Measurements from ENCODE around the gene AUTS2.

Gene AUTS2

DNA sequence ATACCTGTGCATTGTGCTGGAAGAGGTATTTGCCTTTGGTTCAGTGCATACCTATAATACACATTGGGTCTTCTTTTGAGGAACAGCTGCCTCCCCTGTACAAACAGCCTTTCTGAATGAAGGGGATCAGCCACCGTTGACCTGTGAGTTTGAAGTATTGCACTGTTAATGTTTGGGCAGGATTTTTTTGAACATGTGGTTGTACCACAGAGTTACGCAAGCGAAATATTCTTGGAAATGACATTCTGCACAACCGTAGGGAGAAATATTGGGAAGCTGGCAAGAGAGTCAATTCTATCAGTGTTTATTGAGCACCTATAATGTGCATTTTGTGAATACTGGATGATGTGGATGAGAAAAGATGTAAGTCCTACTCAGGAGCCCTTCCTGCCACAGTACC lies 270.6 kb downstream of the AUTS2 start:
- TF ChIP-seq, protein P1, sequence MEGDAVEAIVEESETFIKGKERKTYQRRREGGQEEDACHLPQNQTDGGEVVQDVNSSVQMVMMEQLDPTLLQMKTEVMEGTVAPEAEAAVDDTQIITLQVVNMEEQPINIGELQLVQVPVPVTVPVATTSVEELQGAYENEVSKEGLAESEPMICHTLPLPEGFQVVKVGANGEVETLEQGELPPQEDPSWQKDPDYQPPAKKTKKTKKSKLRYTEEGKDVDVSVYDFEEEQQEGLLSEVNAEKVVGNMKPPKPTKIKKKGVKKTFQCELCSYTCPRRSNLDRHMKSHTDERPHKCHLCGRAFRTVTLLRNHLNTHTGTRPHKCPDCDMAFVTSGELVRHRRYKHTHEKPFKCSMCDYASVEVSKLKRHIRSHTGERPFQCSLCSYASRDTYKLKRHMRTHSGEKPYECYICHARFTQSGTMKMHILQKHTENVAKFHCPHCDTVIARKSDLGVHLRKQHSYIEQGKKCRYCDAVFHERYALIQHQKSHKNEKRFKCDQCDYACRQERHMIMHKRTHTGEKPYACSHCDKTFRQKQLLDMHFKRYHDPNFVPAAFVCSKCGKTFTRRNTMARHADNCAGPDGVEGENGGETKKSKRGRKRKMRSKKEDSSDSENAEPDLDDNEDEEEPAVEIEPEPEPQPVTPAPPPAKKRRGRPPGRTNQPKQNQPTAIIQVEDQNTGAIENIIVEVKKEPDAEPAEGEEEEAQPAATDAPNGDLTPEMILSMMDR (IDR thresholded peaks at IDR 0.05; ENCODE audit: borderline replicate concordance, insufficient read depth, low read depth, low read length) = no peak
- H3K4me3 ChIP-seq (ENCODE audit: low read depth, low read length) = no peak overlapping the region

DNA sequence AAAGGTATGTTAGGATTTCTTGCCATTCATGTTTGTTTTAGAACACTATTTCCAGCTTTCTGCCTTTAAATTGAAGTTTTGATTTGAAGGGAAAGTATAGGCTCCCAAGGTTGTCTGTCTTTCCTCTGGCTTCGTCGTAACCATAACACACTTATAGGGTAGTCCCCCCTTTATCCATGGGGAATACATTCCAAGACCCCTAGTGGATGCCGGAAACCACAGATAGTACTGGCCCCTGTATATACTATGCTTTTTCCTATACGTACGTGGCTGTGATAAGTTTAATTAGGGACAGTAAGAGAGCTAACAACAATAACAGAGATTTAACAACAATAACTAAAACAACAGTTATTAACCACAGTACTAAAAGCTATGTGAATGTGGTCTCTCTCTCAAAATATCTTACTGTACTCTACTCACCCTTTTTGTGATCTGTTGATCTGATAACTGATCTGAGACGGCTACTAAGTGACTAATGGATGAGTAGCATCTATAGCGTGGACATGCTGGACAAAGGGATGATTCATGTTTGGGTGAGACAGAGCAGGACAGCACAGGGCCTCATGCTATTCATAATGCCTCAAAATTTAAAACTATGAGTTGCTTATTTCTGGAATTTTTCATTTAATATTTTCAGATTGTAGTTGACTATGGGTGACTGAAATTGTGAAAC lies 273.1 kb downstream of the AUTS2 start:
- no peak overlapping the region for H3K4me3 ChIP-seq (ENCODE audit: low read depth, low read length)
- TF ChIP-seq, protein P1 (IDR thresholded peaks at IDR 0.05; ENCODE audit: borderline replicate concordance, insufficient read depth, low read depth, low read length) = no peak

DNA sequence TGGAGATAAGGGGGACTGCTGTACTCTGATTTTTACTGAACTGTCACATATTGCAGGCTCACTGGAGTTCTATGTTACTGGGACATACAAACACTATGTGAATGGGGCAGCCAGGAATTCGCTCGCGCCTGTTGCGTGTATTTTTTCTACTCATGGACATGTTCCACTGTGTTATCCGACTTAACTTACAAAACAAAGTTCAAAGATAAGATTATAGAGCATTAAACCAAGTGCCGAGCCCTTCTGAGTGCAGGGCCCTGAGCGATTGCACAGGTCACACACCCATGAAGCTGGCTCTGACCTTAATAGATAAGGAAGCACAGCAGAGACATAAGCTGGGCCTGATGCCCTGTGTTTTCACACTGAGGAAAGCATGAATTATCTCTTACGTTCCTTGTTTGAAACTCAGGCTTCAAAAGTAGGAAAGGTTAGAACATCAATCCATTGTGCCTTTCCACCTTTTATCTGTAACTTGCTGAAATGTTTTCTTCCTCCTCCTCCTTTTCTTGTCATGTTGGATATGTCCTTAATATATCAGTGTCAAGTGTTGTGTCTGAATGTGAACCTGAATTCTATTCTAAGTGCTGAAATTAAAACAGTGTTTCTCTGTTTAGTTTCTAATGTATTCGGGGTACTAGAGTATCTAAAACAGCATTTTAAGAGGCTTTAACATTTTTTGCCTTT lies 273.8 kb downstream of the AUTS2 start:
- no peak overlapping the region for H3K4me3 ChIP-seq (ENCODE audit: low read depth, low read length)

DNA sequence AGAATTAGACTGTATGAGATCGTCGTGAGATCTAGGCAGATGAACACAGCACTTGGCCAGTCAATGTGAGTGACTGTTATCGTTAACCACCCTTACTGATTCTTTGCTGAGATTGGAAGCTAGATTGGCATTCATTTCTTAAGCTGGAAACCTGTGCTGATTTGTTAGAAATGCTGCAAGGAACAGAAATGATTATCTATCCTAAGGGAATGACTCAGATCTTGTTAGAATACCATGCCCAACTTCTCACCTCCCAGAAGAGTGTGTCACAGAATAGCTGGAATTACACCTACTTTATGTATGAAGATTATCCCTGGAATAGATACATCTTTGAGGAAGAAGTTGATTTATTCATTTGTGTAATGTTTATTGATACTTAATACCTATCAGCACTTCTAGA lies 275.2 kb downstream of the AUTS2 start:
- TF ChIP-seq, protein P1 (IDR thresholded peaks at IDR 0.05; ENCODE audit: borderline replicate concordance, insufficient read depth, low read depth, low read length) = no peak
- H3K4me3 ChIP-seq (ENCODE audit: low read depth, low read length) = no peak overlapping the region

More for the DNA sequence above, 273.8 kb downstream of the AUTS2 start:
- TF ChIP-seq, protein P1 (IDR thresholded peaks at IDR 0.05; ENCODE audit: borderline replicate concordance, insufficient read depth, low read depth, low read length) = no peak

DNA sequence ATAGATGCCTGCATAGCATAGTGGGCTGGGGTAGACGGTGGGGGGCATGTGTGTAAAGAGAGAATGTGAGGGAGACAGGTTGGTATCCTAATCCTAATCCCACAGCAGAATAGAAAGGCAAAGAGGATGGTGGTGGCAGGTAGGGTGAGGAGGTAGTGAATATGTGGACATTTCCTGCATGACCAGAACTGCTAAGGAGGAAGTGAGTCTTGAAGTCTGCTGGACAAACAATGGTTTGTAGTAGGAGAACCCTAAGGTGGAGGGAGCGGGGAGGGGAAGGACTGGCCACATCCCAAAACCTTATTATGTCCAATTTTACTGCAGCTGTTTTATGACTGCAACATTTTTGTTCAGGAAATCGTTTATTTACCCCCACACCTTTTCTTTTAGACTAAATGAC lies 279.7 kb downstream of the AUTS2 start:
- H3K4me3 ChIP-seq (ENCODE audit: low read depth, low read length) = no peak overlapping the region
- TF ChIP-seq, protein P1 (IDR thresholded peaks at IDR 0.05; ENCODE audit: borderline replicate concordance, insufficient read depth, low read depth, low read length) = no peak

DNA sequence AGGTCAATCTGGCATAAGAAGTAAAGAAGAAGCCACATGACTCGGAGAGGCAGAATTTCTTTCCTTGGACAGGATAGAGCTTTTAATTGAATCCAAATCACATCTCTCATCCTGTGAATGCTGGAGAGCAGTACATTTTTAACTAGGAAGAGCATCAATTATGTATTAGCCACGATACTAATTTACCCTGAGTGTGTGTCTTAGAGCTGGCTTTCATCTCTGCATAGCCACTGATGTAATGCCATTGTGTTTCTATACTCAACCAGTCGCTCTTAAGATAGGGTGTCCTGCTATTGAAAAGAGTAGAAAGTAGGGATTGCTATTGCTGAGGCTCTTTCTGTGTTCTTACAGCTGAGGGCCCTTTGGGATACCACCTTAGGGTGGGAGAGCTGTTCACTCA lies 280.3 kb downstream of the AUTS2 start:
- TF ChIP-seq, protein P1 (IDR thresholded peaks at IDR 0.05; ENCODE audit: borderline replicate concordance, insufficient read depth, low read depth, low read length) = no peak
- no peak overlapping the region for H3K4me3 ChIP-seq (ENCODE audit: low read depth, low read length)

DNA sequence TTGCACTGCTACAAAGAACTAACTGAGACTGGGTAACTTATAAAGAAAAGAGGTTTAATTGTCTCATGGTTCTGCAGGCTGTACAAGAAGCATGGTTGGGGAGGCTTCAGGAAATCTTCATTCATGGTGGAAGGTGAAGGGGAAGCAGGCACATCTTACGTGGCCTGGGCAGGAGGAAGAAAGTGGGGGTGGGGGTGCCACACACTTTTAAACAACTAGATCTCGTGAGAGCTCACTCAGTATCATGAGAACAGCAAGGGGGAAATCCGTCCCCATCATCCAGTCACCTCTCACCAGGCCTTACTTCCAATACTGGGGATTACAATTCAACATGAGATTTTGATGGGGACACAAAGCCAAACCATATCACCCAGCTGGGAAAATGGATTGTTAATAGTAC lies 281.7 kb downstream of the AUTS2 start:
- TF ChIP-seq, protein P1 (IDR thresholded peaks at IDR 0.05; ENCODE audit: borderline replicate concordance, insufficient read depth, low read depth, low read length) = no peak
- no peak overlapping the region for H3K4me3 ChIP-seq (ENCODE audit: low read depth, low read length)

Measured in GM12875 (cell line).